Testis (tissue), 2 donors: ENCODE results near the gene PRMT2.

Experiments
- CTCF ChIP-seq, 3 experiments: fragments of 450-650 bp in 2 of 3; fragments of 200-600 bp in 1 of 3; sonication (generic) in 1 of 3; IDR thresholded peaks; one replicate each; pipeline ENCODE4 v1.5.1; 2016 to 2019; ENCODE audit warnings: antibody characterized with exemption in 3 of 3, mild to moderate bottlenecking in 2 of 3, moderate library complexity in 1 of 3
- POLR2A ChIP-seq: fragments of 450-650 bp; IDR thresholded peaks from one replicate; pipeline ENCODE4 v1.6.1; 2017; ENCODE audit warnings: antibody characterized with exemption, mild to moderate bottlenecking, moderate library complexity

DNA sequence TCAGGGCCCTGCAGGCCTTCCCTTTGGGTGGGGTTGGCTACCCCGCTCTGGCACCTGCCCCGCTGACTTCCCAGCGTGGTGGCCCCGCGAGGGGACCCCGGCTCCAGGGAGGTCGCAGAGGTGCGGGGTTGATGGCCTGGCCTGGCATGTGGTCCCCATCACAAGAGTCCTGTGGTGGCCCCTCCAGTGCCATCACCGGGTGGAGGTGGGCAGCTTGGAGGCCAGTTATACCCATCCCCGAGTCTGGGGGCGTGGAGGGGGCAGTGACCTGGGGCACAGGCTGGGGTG, 26.8 kb downstream of the PRMT2 start:
- TF ChIP-seq CTCF (IDR thresholded peaks at IDR 0.05): no peak
- TF ChIP-seq POLR2A: no peak
